Panc1 (cell line): ENCODE data around the gene SLC8B1. TPM values are rescaled to one million over a fixed set of nuclear protein-coding genes. Genes with fewer than 3 reads are reported as not detected.

Experiments
- ATAC-seq: fragments of 200-7000 bp; cut with Tn5 transposase; 2 replicates; pipeline ENCODE4 v1.9.1; 2020; ENCODE audit warnings: mild to moderate bottlenecking, moderate library complexity
- BruUV-seq: library from RNA; stranded (reverse); fragments of 400-500 nt; replicated peaks from 2 replicates; lab custom pipeline; 2021; lab: Mats Ljungman, UMichigan
- CTCF ChIA-PET: fragments of 300-600 bp; sonication (Branson Sonifier 250); formaldehyde crosslinking; loops from one replicate; lab custom pipeline; 2022; ENCODE audit warnings: antibody characterized with exemption; lab: Charles Lee
- POLR2A ChIA-PET: fragments of 300-600 bp; sonication (Branson Sonifier 250); formaldehyde crosslinking; loops from one replicate; lab custom pipeline; 2022; ENCODE audit warnings: antibody characterized with exemption; lab: Charles Lee
- DNase-seq: peaks from one replicate; pipeline ENCODE4 v3.0.0-alpha.2; 2010; ENCODE audit warnings: low read depth, low spot score
- H3K27ac ChIP-seq: 2 replicates; pipeline ENCODE4 v1.5.1; 2011; ENCODE audit warnings: mild to moderate bottlenecking, low read length, inconsistent platforms
- H3K27me3 ChIP-seq: fragments of 200-500 bp; sonication (Bioruptor generic); 2 replicates; pipeline ENCODE4 v1.6.0; 2014; ENCODE audit warnings: low read length, inconsistent platforms; ENCODE audit not compliant: control insufficient read depth, insufficient read depth
- H3K36me3 ChIP-seq: fragments of 200-500 bp; sonication (Bioruptor generic); 2 replicates; pipeline ENCODE4 v1.5.1; 2014; ENCODE audit warnings: inconsistent platforms, mild to moderate bottlenecking, low read length, moderate library complexity; ENCODE audit not compliant: control insufficient read depth, insufficient read depth
- H3K4me1 ChIP-seq: 2 replicates; pipeline ENCODE4 v1.5.1; 2011; ENCODE audit warnings: inconsistent platforms, mild to moderate bottlenecking, low read length, moderate library complexity; ENCODE audit not compliant: control insufficient read depth, insufficient read depth
- H3K4me3 ChIP-seq, 2 experiments: 2 replicates each; pipeline ENCODE4 v1.5.1; 2011 to 2012; ENCODE audit warnings: low read depth in 2 of 2, low read length in 2 of 2, mild to moderate bottlenecking in 2 of 2, inconsistent platforms in 1 of 2, moderate library complexity in 1 of 2
- H3K9me3 ChIP-seq: fragments of 200-500 bp; sonication (Bioruptor generic); 2 replicates; pipeline ENCODE4 v1.5.1; 2014; ENCODE audit warnings: low read depth, mild to moderate bottlenecking, inconsistent platforms, low read length, moderate library complexity; ENCODE audit not compliant: control insufficient read depth, insufficient read depth
- POLR2AphosphoS5 ChIP-seq: IDR thresholded peaks from 2 replicates; pipeline ENCODE4 v1.6.1; 2012; ENCODE audit warnings: mild to moderate bottlenecking, low read depth, low read length, moderate library complexity
- SIN3A ChIP-seq: IDR thresholded peaks from 2 replicates; pipeline ENCODE4 v1.6.1; 2012; ENCODE audit warnings: low read depth, mild to moderate bottlenecking, low read length, moderate library complexity, borderline replicate concordance; ENCODE audit not compliant: insufficient read depth
- TCF7L2 ChIP-seq: IDR thresholded peaks from 2 replicates; pipeline ENCODE4 v1.6.1; 2011; ENCODE audit warnings: mild to moderate bottlenecking, low read depth, low read length, inconsistent platforms
- in situ Hi-C: cut with HindIII; loops from 2 replicates; pipeline ENCODE4 v1.10.0; 2016; ENCODE audit warnings: low sequenced_read_pairs, low pct_unique_long_range_greater_than_20kb
- intact Hi-C: fragments of 100-400 bp; cut with micrococcal nuclease; formaldehyde crosslinking; loops from one replicate; pipeline ENCODE4 v1.10.0; 2022; ENCODE audit not compliant: unreplicated experiment
- total RNA-seq: library from RNA; stranded (reverse); gene quantifications from one replicate; pipeline ENCODE4 v1.2.1, GENCODE V29; 2021; ENCODE audit not compliant: unreplicated experiment
- TF ChIP-seq, protein P1 (sequence below): fragments of 450-650 bp; IDR thresholded peaks from 2 replicates; pipeline ENCODE4 v1.5.1; 2017; ENCODE audit warnings: mild to moderate bottlenecking
- TF ChIP-seq, protein P2 (sequence below), 2 experiments: IDR thresholded peaks; 2 replicates each; pipeline ENCODE4 v1.6.1; 2011 to 2012; ENCODE audit warnings: low read depth in 2 of 2, control low read depth in 1 of 2, low read length in 1 of 2, mild to moderate bottlenecking in 1 of 2, moderate library complexity in 1 of 2; ENCODE audit not compliant: insufficient read depth in 1 of 2

The SLC8B1 gene
- total RNA-seq, 1 experiment from 2014 or later: 26.7 TPM

DNA sequence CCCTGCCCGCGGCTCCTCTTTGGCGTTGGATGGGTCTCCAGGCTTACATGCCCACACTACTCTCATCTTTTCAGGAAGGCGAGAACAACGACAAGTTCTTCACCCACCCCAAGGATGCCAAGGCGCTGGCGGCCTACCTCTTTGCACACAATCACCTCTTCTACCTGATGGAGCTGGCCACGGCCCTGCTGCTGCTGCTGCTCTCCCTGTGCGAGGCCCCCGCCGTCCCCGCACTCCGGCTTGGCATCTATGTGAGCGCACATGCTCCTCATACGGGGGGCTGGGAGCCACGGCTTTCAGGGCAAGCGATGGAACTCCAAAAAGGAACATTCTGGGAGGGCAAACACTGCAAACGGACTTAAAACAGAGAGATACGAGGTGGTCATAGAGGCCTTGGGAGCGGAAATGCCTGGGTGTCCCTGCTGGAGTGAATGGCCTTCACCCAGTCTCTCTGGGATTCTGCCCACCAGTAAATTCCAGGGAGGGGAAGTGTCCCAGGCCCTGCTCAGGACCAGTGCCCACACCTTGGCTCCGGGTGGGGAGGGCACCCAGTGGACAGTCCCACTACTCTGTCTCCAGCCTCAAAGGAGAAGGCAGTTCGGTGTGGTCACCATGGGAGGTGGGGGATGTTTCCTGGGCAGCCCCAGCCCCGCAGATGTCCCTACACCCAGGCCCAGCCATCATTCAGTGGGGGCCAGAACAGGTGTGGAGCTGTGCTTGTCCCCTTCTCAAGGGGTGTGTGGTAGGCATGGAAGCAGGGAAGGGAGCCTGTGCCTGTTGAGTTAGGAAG is 68.6 kb downstream of the SLC8B1 start:
- intact Hi-C loops: no loop called here
- no peaks in the 10 kb centered on the region for H3K27me3 ChIP-seq
- H3K27ac ChIP-seq: no peak overlapping the region
- POLR2A ChIA-PET: no interaction called here
- no peak for DNase-seq
- no TSS peak for BruUV-seq
- H3K36me3 ChIP-seq: peaks cover 2% of the 10 kb centered on the region; the same call in 1 of the 2 replicates
- ATAC-seq: no peak
- H3K4me1 ChIP-seq: no peaks in the 10 kb centered on the region
- no peak for TF ChIP-seq SIN3A
- no peak for TF ChIP-seq TCF7L2
- TF ChIP-seq, protein P1, sequence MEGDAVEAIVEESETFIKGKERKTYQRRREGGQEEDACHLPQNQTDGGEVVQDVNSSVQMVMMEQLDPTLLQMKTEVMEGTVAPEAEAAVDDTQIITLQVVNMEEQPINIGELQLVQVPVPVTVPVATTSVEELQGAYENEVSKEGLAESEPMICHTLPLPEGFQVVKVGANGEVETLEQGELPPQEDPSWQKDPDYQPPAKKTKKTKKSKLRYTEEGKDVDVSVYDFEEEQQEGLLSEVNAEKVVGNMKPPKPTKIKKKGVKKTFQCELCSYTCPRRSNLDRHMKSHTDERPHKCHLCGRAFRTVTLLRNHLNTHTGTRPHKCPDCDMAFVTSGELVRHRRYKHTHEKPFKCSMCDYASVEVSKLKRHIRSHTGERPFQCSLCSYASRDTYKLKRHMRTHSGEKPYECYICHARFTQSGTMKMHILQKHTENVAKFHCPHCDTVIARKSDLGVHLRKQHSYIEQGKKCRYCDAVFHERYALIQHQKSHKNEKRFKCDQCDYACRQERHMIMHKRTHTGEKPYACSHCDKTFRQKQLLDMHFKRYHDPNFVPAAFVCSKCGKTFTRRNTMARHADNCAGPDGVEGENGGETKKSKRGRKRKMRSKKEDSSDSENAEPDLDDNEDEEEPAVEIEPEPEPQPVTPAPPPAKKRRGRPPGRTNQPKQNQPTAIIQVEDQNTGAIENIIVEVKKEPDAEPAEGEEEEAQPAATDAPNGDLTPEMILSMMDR: no peak
- TF ChIP-seq, protein P2, sequence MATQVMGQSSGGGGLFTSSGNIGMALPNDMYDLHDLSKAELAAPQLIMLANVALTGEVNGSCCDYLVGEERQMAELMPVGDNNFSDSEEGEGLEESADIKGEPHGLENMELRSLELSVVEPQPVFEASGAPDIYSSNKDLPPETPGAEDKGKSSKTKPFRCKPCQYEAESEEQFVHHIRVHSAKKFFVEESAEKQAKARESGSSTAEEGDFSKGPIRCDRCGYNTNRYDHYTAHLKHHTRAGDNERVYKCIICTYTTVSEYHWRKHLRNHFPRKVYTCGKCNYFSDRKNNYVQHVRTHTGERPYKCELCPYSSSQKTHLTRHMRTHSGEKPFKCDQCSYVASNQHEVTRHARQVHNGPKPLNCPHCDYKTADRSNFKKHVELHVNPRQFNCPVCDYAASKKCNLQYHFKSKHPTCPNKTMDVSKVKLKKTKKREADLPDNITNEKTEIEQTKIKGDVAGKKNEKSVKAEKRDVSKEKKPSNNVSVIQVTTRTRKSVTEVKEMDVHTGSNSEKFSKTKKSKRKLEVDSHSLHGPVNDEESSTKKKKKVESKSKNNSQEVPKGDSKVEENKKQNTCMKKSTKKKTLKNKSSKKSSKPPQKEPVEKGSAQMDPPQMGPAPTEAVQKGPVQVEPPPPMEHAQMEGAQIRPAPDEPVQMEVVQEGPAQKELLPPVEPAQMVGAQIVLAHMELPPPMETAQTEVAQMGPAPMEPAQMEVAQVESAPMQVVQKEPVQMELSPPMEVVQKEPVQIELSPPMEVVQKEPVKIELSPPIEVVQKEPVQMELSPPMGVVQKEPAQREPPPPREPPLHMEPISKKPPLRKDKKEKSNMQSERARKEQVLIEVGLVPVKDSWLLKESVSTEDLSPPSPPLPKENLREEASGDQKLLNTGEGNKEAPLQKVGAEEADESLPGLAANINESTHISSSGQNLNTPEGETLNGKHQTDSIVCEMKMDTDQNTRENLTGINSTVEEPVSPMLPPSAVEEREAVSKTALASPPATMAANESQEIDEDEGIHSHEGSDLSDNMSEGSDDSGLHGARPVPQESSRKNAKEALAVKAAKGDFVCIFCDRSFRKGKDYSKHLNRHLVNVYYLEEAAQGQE (IDR thresholded peaks at IDR 0.05; ENCODE audit: insufficient read depth in 1 of 2, low read depth in 2 of 2, low read length in 1 of 2): no peak
- TF ChIP-seq POLR2AphosphoS5: no peak
- H3K4me3 ChIP-seq: no peak overlapping the region
- CTCF ChIA-PET: no interaction called here
- in situ Hi-C loops: no loop called here
- no peaks in the 10 kb centered on the region for H3K9me3 ChIP-seq

DNA sequence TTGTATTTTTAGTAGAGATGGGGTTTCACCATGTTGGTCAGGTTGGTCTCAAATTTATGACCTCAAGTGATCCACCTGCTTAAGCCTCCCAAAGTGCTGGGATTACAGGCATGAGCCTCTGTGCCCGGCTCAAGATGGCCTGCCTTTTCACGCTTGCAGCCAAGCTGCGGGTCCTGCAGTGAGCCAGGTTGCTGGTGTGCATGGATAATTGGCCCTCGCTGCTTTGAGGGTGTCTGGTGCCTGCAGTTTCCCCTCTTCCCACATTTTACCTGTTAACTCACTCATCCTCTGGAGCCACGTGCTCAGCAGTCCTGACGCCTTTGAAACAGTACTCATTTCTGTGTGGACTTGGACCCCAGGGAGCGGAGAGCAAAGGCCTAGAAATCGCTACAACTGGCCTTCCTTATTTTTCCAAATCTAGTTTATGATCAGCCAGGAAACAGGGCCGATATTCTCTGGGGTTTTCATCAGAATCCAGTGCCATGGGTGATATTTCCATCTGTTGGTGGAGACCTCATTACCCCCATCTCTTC is 71.4 kb downstream of the SLC8B1 start:
- TF ChIP-seq POLR2AphosphoS5 (no peak), TCF7L2 (no peak)
- H3K9me3 ChIP-seq: no peaks in the 10 kb centered on the region
- CTCF ChIA-PET: no interaction called here
- in situ Hi-C loops: no loop called here
- no peak overlapping the region for H3K27ac ChIP-seq
- peaks cover 2% of the 10 kb centered on the region; the same call in 1 of the 2 replicates for H3K36me3 ChIP-seq
- POLR2A ChIA-PET: no interaction called here
- no TSS peak for BruUV-seq
- no peak for DNase-seq
- no peak overlapping the region for H3K4me3 ChIP-seq
- no peak for ATAC-seq
- H3K4me1 ChIP-seq: no peaks in the 10 kb centered on the region
- intact Hi-C loops: no loop called here
- no peaks in the 10 kb centered on the region for H3K27me3 ChIP-seq

DNA sequence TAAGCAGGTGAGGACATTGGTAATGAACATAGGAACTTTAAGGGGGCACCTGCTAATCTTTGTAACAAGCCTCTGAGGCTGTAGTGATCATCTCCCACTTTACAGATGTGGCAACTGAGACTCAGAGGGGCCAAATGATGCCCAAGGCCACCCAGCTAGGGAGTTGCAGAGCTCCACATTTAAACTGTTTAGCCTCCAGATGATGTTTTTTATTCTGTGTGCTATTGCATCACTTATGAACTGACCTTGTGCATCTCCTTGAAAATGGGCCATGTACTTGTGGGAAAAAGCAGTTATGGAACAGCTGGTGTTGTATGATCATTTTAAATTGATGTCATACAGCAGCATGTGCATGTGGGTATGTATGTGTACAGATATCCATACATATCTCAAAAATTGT is 72.2 kb downstream of the SLC8B1 start:
- ATAC-seq (no peak), DNase-seq (no peak)
- H3K27ac ChIP-seq: no peak overlapping the region
- H3K9me3 ChIP-seq: no peaks in the 10 kb centered on the region
- CTCF ChIA-PET: no interaction called here
- H3K4me1 ChIP-seq: no peaks in the 10 kb centered on the region
- BruUV-seq: no TSS peak
- no peak for TF ChIP-seq POLR2AphosphoS5
- intact Hi-C loops (no loop called here), in situ Hi-C loops (no loop called here)
- POLR2A ChIA-PET: no interaction called here
- peaks cover 2% of the 10 kb centered on the region; the same call in 1 of the 2 replicates for H3K36me3 ChIP-seq
- H3K4me3 ChIP-seq: no peak overlapping the region
- no peaks in the 10 kb centered on the region for H3K27me3 ChIP-seq
